WERI-Rb-1 (cell line): Measurements from ENCODE around the gene TOMM40.

ENCODE experiments used
- DNase-seq: peaks from one replicate; pipeline ENCODE4 v3.0.0-alpha.2; 2020
- H3K27ac ChIP-seq: fragments of 250-450 bp; sonication (Bioruptor Pico); 2 replicates; pipeline ENCODE4 v1.5.1; 2020; ENCODE audit warnings: mild to moderate bottlenecking, moderate library complexity
- H3K27me3 ChIP-seq: fragments of 250-450 bp; sonication (Bioruptor Pico); 2 replicates; pipeline ENCODE4 v1.5.1; 2021; ENCODE audit warnings: mild to moderate bottlenecking, low read depth, moderate library complexity; ENCODE audit not compliant: insufficient read depth, severe bottlenecking
- H3K36me3 ChIP-seq: fragments of 250-450 bp; sonication (Bioruptor Pico); 2 replicates; pipeline ENCODE4 v1.5.1; 2020; ENCODE audit warnings: mild to moderate bottlenecking, moderate library complexity
- H3K4me3 ChIP-seq: 2 replicates; pipeline ENCODE4 v1.5.1; 2011; ENCODE audit warnings: low read depth, mild to moderate bottlenecking, control low read depth, low read length
- H3K9me3 ChIP-seq: fragments of 250-450 bp; sonication (Bioruptor Pico); 2 replicates; pipeline ENCODE4 v1.5.1; 2021; ENCODE audit warnings: mild to moderate bottlenecking, moderate library complexity; ENCODE audit not compliant: severe bottlenecking
- CTCF ChIP-seq: IDR thresholded peaks from 2 replicates; pipeline ENCODE4 v1.5.1; 2011; ENCODE audit warnings: low read depth, mild to moderate bottlenecking, control low read depth, inconsistent platforms, low read length

The TOMM40 gene

GRCh38 chr19:44897835-44898234, 6.8 kb downstream of the TOMM40 start:
- Histone ChIP-seq H3K27ac (no peak overlapping the region), H3K27me3 (no peaks in the 10 kb centered on the region), H3K36me3 (peaks cover 74% of the 10 kb centered on the region), H3K4me3 (no peak overlapping the region), H3K9me3 (no peaks in the 10 kb centered on the region)
- no peak for DNase-seq
- TF ChIP-seq CTCF, result no peak

- Histone ChIP-seq H3K27ac (no peak overlapping the region), H3K4me3 (no peak overlapping the region), H3K36me3 (peaks cover 47% of the 10 kb centered on the region)
These were observed 9.5 kb downstream of the TOMM40 start for GRCh38 chr19:44900328-44901244.

GRCh38 chr19:44903216-44903601, 12.2 kb downstream of the TOMM40 start:
- no peak for DNase-seq
- Histone ChIP-seq H3K9me3 (no peaks in the 10 kb centered on the region), H3K36me3 (peaks cover 27% of the 10 kb centered on the region), H3K27me3 (no peaks in the 10 kb centered on the region), H3K27ac (no peak overlapping the region), H3K4me3 (no peak overlapping the region)
- no peak for TF ChIP-seq CTCF

More at GRCh38 chr19:44900328-44901244, 9.5 kb downstream of the TOMM40 start:
- H3K9me3 ChIP-seq, result no peaks in the 10 kb centered on the region
- TF ChIP-seq CTCF, result no peak
- DNase-seq, result no peak
- no peaks in the 10 kb centered on the region for H3K27me3 ChIP-seq

- no peaks in the 10 kb centered on the region for H3K9me3 ChIP-seq
- TF ChIP-seq CTCF, result peak; percentile 85
- peak; percentile 66 for DNase-seq
- no peak overlapping the region for H3K4me3 ChIP-seq
- no peak overlapping the region; the same call in 1 of the 2 replicates for H3K27ac ChIP-seq
- no peaks in the 10 kb centered on the region for H3K27me3 ChIP-seq
- H3K36me3 ChIP-seq, result peaks cover 26% of the 10 kb centered on the region
These were observed 12.8 kb downstream of the TOMM40 start for GRCh38 chr19:44903602-44904425.

GRCh38 chr19:44904426-44904994, 13.5 kb downstream of the TOMM40 start:
- no peaks in the 10 kb centered on the region for H3K27me3 ChIP-seq
- H3K9me3 ChIP-seq, result no peaks in the 10 kb centered on the region
- peak; percentile 48 for TF ChIP-seq CTCF
- no peak overlapping the region for H3K27ac ChIP-seq
- peaks cover 24% of the 10 kb centered on the region for H3K36me3 ChIP-seq
- peak; percentile 42 for DNase-seq
- no peak overlapping the region for H3K4me3 ChIP-seq
